Left lobe of liver (tissue), 2 donors: ENCODE measurements around the gene PLCB2. TPM values are rescaled to one million over a fixed set of nuclear protein-coding genes. Genes with fewer than 3 reads are reported as not detected.

Experiments used
- ATAC-seq: fragments of 200-7000 bp; cut with Tn5 transposase; one replicate; pipeline ENCODE4 v1.9.1; 2020; ENCODE audit warnings: mild to moderate bottlenecking, moderate library complexity
- DNase-seq: peaks from one replicate; pipeline ENCODE4 v3.0.0-alpha.2; 2020; ENCODE audit warnings: low spot score
- total RNA-seq: library from RNA; stranded (reverse); gene quantifications from one replicate; pipeline ENCODE4 v1.2.1, GENCODE V29; 2021
- donor health status: DM: no; HTN: no; CAD: no; lungs with moderate emphysema.
- donor health status: DM: no; HTN: yes; CAD: no.

PLCB2 gene
- total RNA-seq, 1 donor from 2014 or later: 8.7 TPM

GRCh38 chr15:40328176-40328575, 20.4 kb upstream of the PLCB2 start:
- DNase-seq: no peak
- ATAC-seq: no peak

- no peak for DNase-seq
- ATAC-seq: no peak
Measured at GRCh38 chr15:40327457-40327856, 19.7 kb upstream of the PLCB2 start.

GRCh38 chr15:40325700-40326099, 18.0 kb upstream of the PLCB2 start:
- no peak for ATAC-seq
- no peak for DNase-seq

GRCh38 chr15:40325188-40325587, 17.5 kb upstream of the PLCB2 start:
- ATAC-seq (no peak), DNase-seq (no peak)

GRCh38 chr15:40323953-40324937, 16.5 kb upstream of the PLCB2 start:
- DNase-seq: no peak
- ATAC-seq: no peak

- peak; percentile 90 for DNase-seq
Measured at GRCh38 chr15:40323239-40323952, 15.7 kb upstream of the PLCB2 start, which contains the start of gene INAFM2. Gene INAFM2, plus strand, starts transcription at chr15:40323692. Its CDS starts 364 bp downstream, at chr15:40324056.

GRCh38 chr15:40322531-40323238, 14.9 kb upstream of the PLCB2 start:
- ATAC-seq (no peak), DNase-seq (no peak)

More at GRCh38 chr15:40323239-40323952, 15.7 kb upstream of the PLCB2 start, which contains the start of gene INAFM2:
- peak; percentile 91 for ATAC-seq

- no peak for DNase-seq
- peak; percentile 57 for ATAC-seq
Measured at GRCh38 chr15:40320931-40321371, 13.2 kb upstream of the PLCB2 start.

GRCh38 chr15:40320409-40320808, 12.7 kb upstream of the PLCB2 start:
- DNase-seq (no peak), ATAC-seq (no peak)

GRCh38 chr15:40317580-40317979, 9.8 kb upstream of the PLCB2 start:
- ATAC-seq: no peak

GRCh38 chr15:40316931-40317330, 9.2 kb upstream of the PLCB2 start:
- ATAC-seq: no peak
- DNase-seq: no peak

More at GRCh38 chr15:40317580-40317979, 9.8 kb upstream of the PLCB2 start:
- DNase-seq: no peak

- ATAC-seq: no peak
- DNase-seq: no peak
Measured at GRCh38 chr15:40314723-40315276, 7.1 kb upstream of the PLCB2 start.

- no peak for DNase-seq
- peak; percentile 28 for ATAC-seq
Measured at GRCh38 chr15:40313531-40314398, 6.0 kb upstream of the PLCB2 start.

- DNase-seq (no peak), ATAC-seq (no peak)
Measured at GRCh38 chr15:40312370-40313158, 4.8 kb upstream of the PLCB2 start.

- ATAC-seq (no peak), DNase-seq (no peak)
Measured at GRCh38 chr15:40310993-40311392, 3.3 kb upstream of the PLCB2 start.

GRCh38 chr15:40310001-40310959, 2.5 kb upstream of the PLCB2 start:
- DNase-seq (peak; percentile 69), ATAC-seq (peak; percentile 81)

GRCh38 chr15:40309344-40309862, 1.7 kb upstream of the PLCB2 start:
- no peak for DNase-seq

More at GRCh38 chr15:40309344-40309862, 1.7 kb upstream of the PLCB2 start:
- ATAC-seq: no peak
